H7 (cell line): ENCODE data around the gene GINS3. TPM values are rescaled to one million over a fixed set of nuclear protein-coding genes. Genes with fewer than 3 reads are reported as not detected.

Experiments
- DNase-seq: peaks from one replicate; pipeline ENCODE4 v3.0.0; 2012
- H3K27me3 ChIP-seq: 2 replicates; pipeline ENCODE4 v1.6.0; 2011; ENCODE audit warnings: mild to moderate bottlenecking, low read length; ENCODE audit not compliant: control insufficient read depth, insufficient read depth
- H3K36me3 ChIP-seq: replicated peaks from 2 replicates; pipeline ENCODE4 v1.5.1; 2011; ENCODE audit warnings: low read length; ENCODE audit not compliant: control insufficient read depth, insufficient read depth
- H3K4me3 ChIP-seq: 2 replicates; pipeline ENCODE4 v1.5.1; 2011; ENCODE audit warnings: low read depth, mild to moderate bottlenecking, control low read depth, low read length, moderate library complexity; ENCODE audit not compliant: insufficient read depth
- total RNA-seq: library from RNA; depleted of rRNA; stranded (reverse); fragments of >200 nt; shearing (Covaris generic); gene quantifications from 2 replicates; pipeline ENCODE4 v1.2.3, GENCODE V29; 2014

GINS3 gene
- total RNA-seq, 1 experiment from 2014 or later = 13.4 TPM

GRCh38 chr16:58425756-58426494 is 33.7 kb downstream of the GINS3 start:
- Histone ChIP-seq H3K36me3 (no peaks in the 10 kb centered on the region), H3K27me3 (no peaks in the 10 kb centered on the region), H3K4me3 (no peak overlapping the region)
- no peak for DNase-seq

GRCh38 chr16:58426966-58427365 is 34.7 kb downstream of the GINS3 start:
- Histone ChIP-seq H3K4me3 (no peak overlapping the region), H3K36me3 (no peaks in the 10 kb centered on the region), H3K27me3 (no peaks in the 10 kb centered on the region)
- DNase-seq = no peak

GRCh38 chr16:58428621-58429542 is 36.6 kb downstream of the GINS3 start:
- Histone ChIP-seq H3K27me3 (no peaks in the 10 kb centered on the region), H3K36me3 (no peaks in the 10 kb centered on the region), H3K4me3 (no peak overlapping the region)
- DNase-seq = no peak

- Histone ChIP-seq H3K27me3 (no peaks in the 10 kb centered on the region), H3K4me3 (no peak overlapping the region), H3K36me3 (no peaks in the 10 kb centered on the region)
- no peak for DNase-seq
Observed at GRCh38 chr16:58430718-58431117, 38.4 kb downstream of the GINS3 start.

- no peak for DNase-seq
- H3K4me3 ChIP-seq = no peak overlapping the region
- no peaks in the 10 kb centered on the region for H3K36me3 ChIP-seq
- H3K27me3 ChIP-seq = no peaks in the 10 kb centered on the region
Observed at GRCh38 chr16:58433569-58433951, 41.3 kb downstream of the GINS3 start.

- Histone ChIP-seq H3K36me3 (no peaks in the 10 kb centered on the region), H3K4me3 (no peak overlapping the region), H3K27me3 (no peaks in the 10 kb centered on the region)
- DNase-seq = peak; percentile 28
Observed at GRCh38 chr16:58435779-58436178, 43.5 kb downstream of the GINS3 start.

- Histone ChIP-seq H3K27me3 (no peaks in the 10 kb centered on the region), H3K4me3 (no peak overlapping the region), H3K36me3 (no peaks in the 10 kb centered on the region)
- DNase-seq = no peak
Observed at GRCh38 chr16:58440131-58440530, 47.9 kb downstream of the GINS3 start.

- H3K4me3 ChIP-seq = no peak overlapping the region
- H3K36me3 ChIP-seq = no peaks in the 10 kb centered on the region
- DNase-seq = no peak
- no peaks in the 10 kb centered on the region for H3K27me3 ChIP-seq
Observed at GRCh38 chr16:58442547-58442946, 50.3 kb downstream of the GINS3 start.

GRCh38 chr16:58443783-58444182 is 51.5 kb downstream of the GINS3 start:
- H3K4me3 ChIP-seq = no peak overlapping the region
- no peaks in the 10 kb centered on the region for H3K36me3 ChIP-seq
- DNase-seq = no peak
- no peaks in the 10 kb centered on the region for H3K27me3 ChIP-seq

GRCh38 chr16:58444265-58444664 is 52.0 kb downstream of the GINS3 start:
- Histone ChIP-seq H3K27me3 (no peaks in the 10 kb centered on the region), H3K4me3 (no peak overlapping the region), H3K36me3 (no peaks in the 10 kb centered on the region)
- DNase-seq = no peak

GRCh38 chr16:58448890-58449289 is 56.6 kb downstream of the GINS3 start:
- H3K4me3 ChIP-seq = no peak overlapping the region
- H3K36me3 ChIP-seq = no peaks in the 10 kb centered on the region
- H3K27me3 ChIP-seq = no peaks in the 10 kb centered on the region
- no peak for DNase-seq

- no peaks in the 10 kb centered on the region for H3K36me3 ChIP-seq
- no peaks in the 10 kb centered on the region for H3K27me3 ChIP-seq
- no peak overlapping the region for H3K4me3 ChIP-seq
- no peak for DNase-seq
Observed at GRCh38 chr16:58449306-58449705, 57.0 kb downstream of the GINS3 start.

- Histone ChIP-seq H3K4me3 (no peak overlapping the region), H3K27me3 (no peaks in the 10 kb centered on the region), H3K36me3 (no peaks in the 10 kb centered on the region)
- DNase-seq = no peak
Observed at GRCh38 chr16:58449768-58450167, 57.5 kb downstream of the GINS3 start.

- Histone ChIP-seq H3K36me3 (no peaks in the 10 kb centered on the region), H3K4me3 (no peak overlapping the region), H3K27me3 (no peaks in the 10 kb centered on the region)
- no peak for DNase-seq
Observed at GRCh38 chr16:58450590-58450989, 58.3 kb downstream of the GINS3 start.

- Histone ChIP-seq H3K36me3 (no peaks in the 10 kb centered on the region), H3K4me3 (no peak overlapping the region), H3K27me3 (no peaks in the 10 kb centered on the region)
- no peak for DNase-seq
Observed at GRCh38 chr16:58451265-58451689, 59.0 kb downstream of the GINS3 start.
